H9 (cell line): ENCODE results near the gene ANKRD36B. TPM values are rescaled to one million over a fixed set of nuclear protein-coding genes. Genes with fewer than 3 reads are reported as not detected.
"Not testable (repeated sequence)": the region's sequence is repeated elsewhere in the genome, so short reads cannot be mapped to it uniquely, and the experiment has no call there.

ENCODE experiments used
- DNase-seq: peaks from one replicate; pipeline ENCODE4 v3.0.0-alpha.2; 2017
- H2AFZ ChIP-seq: one replicate; pipeline ENCODE4 v1.6.1; 2013; ENCODE audit warnings: mild to moderate bottlenecking, low read length, control low read depth, moderate library complexity
- H2AK5ac ChIP-seq: 2 replicates; pipeline ENCODE4 v1.6.1; 2013; ENCODE audit warnings: low read length, control low read depth, mixed read lengths; ENCODE audit not compliant: insufficient read length
- H2BK120ac ChIP-seq: one replicate; pipeline ENCODE4 v1.6.1; 2013; ENCODE audit warnings: low read depth, mild to moderate bottlenecking, low read length, control low read depth, inconsistent platforms; ENCODE audit not compliant: poor library complexity, severe bottlenecking
- H2BK12ac ChIP-seq: 2 replicates; pipeline ENCODE4 v1.6.1; 2013; ENCODE audit warnings: low read length, control low read depth, mixed read lengths, low read depth; ENCODE audit not compliant: insufficient read length
- H2BK15ac ChIP-seq: 2 replicates; pipeline ENCODE4 v1.6.1; 2013; ENCODE audit warnings: low read depth, low read length, control low read depth
- H2BK20ac ChIP-seq: one replicate; pipeline ENCODE4 v1.6.1; 2013; ENCODE audit warnings: low read depth, mild to moderate bottlenecking, low read length, control low read depth, inconsistent platforms; ENCODE audit not compliant: poor library complexity, severe bottlenecking
- H2BK5ac ChIP-seq: 2 replicates; pipeline ENCODE4 v1.6.1; 2013; ENCODE audit warnings: low read length, control low read depth, mixed read lengths; ENCODE audit not compliant: insufficient read length
- H3K14ac ChIP-seq: 2 replicates; pipeline ENCODE4 v1.6.1; 2013; ENCODE audit warnings: low read length, control low read depth; ENCODE audit not compliant: insufficient read depth
- H3K18ac ChIP-seq: 2 replicates; pipeline ENCODE4 v1.6.1; 2013; ENCODE audit warnings: low read depth, mild to moderate bottlenecking, mixed read lengths, low read length, control low read depth; ENCODE audit not compliant: insufficient read length
- H3K23ac ChIP-seq: 2 replicates; pipeline ENCODE4 v1.6.1; 2013; ENCODE audit warnings: low read length, control low read depth, mixed read lengths, low read depth; ENCODE audit not compliant: insufficient read length
- H3K23me2 ChIP-seq: 2 replicates; pipeline ENCODE4 v1.6.1; 2013; ENCODE audit warnings: low read depth, mild to moderate bottlenecking, mixed read lengths, low read length, control low read depth; ENCODE audit not compliant: insufficient read length, poor library complexity, severe bottlenecking
- H3K27ac ChIP-seq: 2 replicates; pipeline ENCODE4 v1.5.1; 2013; ENCODE audit warnings: low read length, control low read depth, mixed read lengths, low read depth; ENCODE audit not compliant: insufficient read length
- H3K27me3 ChIP-seq: 2 replicates; pipeline ENCODE4 v1.6.1; 2013; ENCODE audit warnings: low read length, control low read depth, inconsistent platforms; ENCODE audit not compliant: insufficient read depth
- H3K4ac ChIP-seq: 2 replicates; pipeline ENCODE4 v1.6.1; 2013; ENCODE audit warnings: low read depth, mild to moderate bottlenecking, control low read depth, inconsistent platforms, low read length, moderate library complexity
- H3K4me1 ChIP-seq: 2 replicates; pipeline ENCODE4 v1.6.1; 2013; ENCODE audit warnings: low read length, control low read depth, inconsistent platforms; ENCODE audit not compliant: insufficient read depth
- H3K4me2 ChIP-seq: 2 replicates; pipeline ENCODE4 v1.6.1; 2013; ENCODE audit warnings: low read length, control low read depth, mixed read lengths; ENCODE audit not compliant: insufficient read length, insufficient read depth
- H3K56ac ChIP-seq: 2 replicates; pipeline ENCODE4 v1.6.1; 2013; ENCODE audit warnings: low read depth, mild to moderate bottlenecking, mixed read lengths, low read length, control low read depth; ENCODE audit not compliant: insufficient read length
- H3K79me1 ChIP-seq: 2 replicates; pipeline ENCODE4 v1.6.1; 2013; ENCODE audit warnings: low read depth, mild to moderate bottlenecking, moderate library complexity, low read length, control low read depth, inconsistent platforms; ENCODE audit not compliant: insufficient read depth, poor library complexity, severe bottlenecking
- H3K79me2 ChIP-seq: 2 replicates; pipeline ENCODE4 v1.6.1; 2013; ENCODE audit warnings: low read length, control low read depth, inconsistent platforms; ENCODE audit not compliant: insufficient read depth
- H3K9ac ChIP-seq: 2 replicates; pipeline ENCODE4 v1.6.1; 2013; ENCODE audit warnings: low read length, control low read depth, mixed read lengths; ENCODE audit not compliant: insufficient read length; ENCODE audit errors: extremely low read depth
- H3K9me3 ChIP-seq: one replicate; pipeline ENCODE4 v1.6.1; 2013; ENCODE audit warnings: low read depth, low read length, inconsistent platforms; ENCODE audit not compliant: control insufficient read depth
- H3T11ph ChIP-seq: one replicate; pipeline ENCODE4 v1.6.1; 2013; ENCODE audit warnings: mild to moderate bottlenecking, low read length, control low read depth, inconsistent platforms
- H4K20me1 ChIP-seq: one replicate; pipeline ENCODE4 v1.6.1; 2013; ENCODE audit not compliant: control insufficient read depth, insufficient read length, insufficient read depth
- H4K5ac ChIP-seq: 2 replicates; pipeline ENCODE4 v1.6.1; 2013; ENCODE audit warnings: low read depth, mild to moderate bottlenecking, mixed read lengths, low read length, control low read depth; ENCODE audit not compliant: insufficient read length
- H4K8ac ChIP-seq: replicated peaks from 2 replicates; pipeline ENCODE4 v1.6.1; 2013; ENCODE audit warnings: low read length, control low read depth, mixed read lengths, low read depth; ENCODE audit not compliant: insufficient read length
- H4K91ac ChIP-seq: 2 replicates; pipeline ENCODE4 v1.6.1; 2013; ENCODE audit warnings: low read depth, mild to moderate bottlenecking, moderate library complexity, mixed read lengths, low read length, control low read depth; ENCODE audit not compliant: insufficient read length
- H3K27ac Mint-ChIP-seq, 3 experiments: 2 replicates in 2 of 3; 3 replicates in 1 of 3; pipeline ENCODE4 v1.8.0; 2020 to 2021; ENCODE audit warnings: mixed read lengths in 3 of 3, mild to moderate bottlenecking in 1 of 3, moderate library complexity in 1 of 3
- H3K27me3 Mint-ChIP-seq: 2 replicates; pipeline ENCODE4 v1.8.0; 2021; ENCODE audit warnings: low read depth, mild to moderate bottlenecking, moderate library complexity, mixed read lengths
- H3K36me3 Mint-ChIP-seq, 3 experiments: 2 replicates in 2 of 3; 3 replicates in 1 of 3; pipeline ENCODE4 v1.8.0; 2020 to 2021; ENCODE audit warnings: low read depth in 3 of 3, mixed read lengths in 3 of 3; ENCODE audit not compliant: insufficient read depth in 1 of 3
- H3K4me1 Mint-ChIP-seq, 2 experiments: 2 replicates each; pipeline ENCODE4 v1.8.0; 2020; ENCODE audit warnings: mixed read lengths in 2 of 2
- H3K4me3 Mint-ChIP-seq, 2 experiments: 2 replicates in 1 of 2; 3 replicates in 1 of 2; pipeline ENCODE4 v1.8.0; 2020 to 2021; ENCODE audit warnings: mild to moderate bottlenecking in 2 of 2, mixed read lengths in 2 of 2, moderate library complexity in 1 of 2
- H3K9me3 Mint-ChIP-seq, 2 experiments: 2 replicates in 1 of 2; 3 replicates in 1 of 2; pipeline ENCODE4 v1.8.0; 2020; ENCODE audit warnings: mild to moderate bottlenecking in 2 of 2, mixed read lengths in 2 of 2, moderate library complexity in 1 of 2
- WGBS: extraction: QIAGEN DNeasy Blood & Tissue Kit; methylation state at CpG from one replicate; pipeline ENCODE4 v1.1.7; 2013; ENCODE audit warnings: missing lambda C conversion rate, low lambda C conversion rate, mixed read lengths; ENCODE audit not compliant: insufficient read length; ENCODE audit errors: extremely low coverage; 5-methylcytosine and 5-hydroxymethylcytosine counted together
- total RNA-seq: library from RNA; stranded (reverse); gene quantifications from 2 replicates; pipeline ENCODE4 v1.2.1, GENCODE V29; 2021

The ANKRD36B gene
- total RNA-seq, 1 experiment from 2014 or later, result 7.6 TPM

GRCh38 chr2:97550498-97550897 lies 39.2 kb downstream of the ANKRD36B start:
- H3K9ac ChIP-seq, H3K4ac ChIP-seq, H3K27ac Mint-ChIP-seq, H3K14ac ChIP-seq, H2BK20ac ChIP-seq, H2BK120ac ChIP-seq, H3K23me2 ChIP-seq, H3K9me3 ChIP-seq, H4K8ac ChIP-seq, H3K56ac ChIP-seq, H3K27me3 Mint-ChIP-seq, H3T11ph ChIP-seq, H3K4me1 Mint-ChIP-seq, H3K4me2 ChIP-seq, H3K23ac ChIP-seq, H2AK5ac ChIP-seq, H3K4me1 ChIP-seq, H3K4me3 Mint-ChIP-seq, H2AFZ ChIP-seq, H3K18ac ChIP-seq, DNase-seq, H3K27ac ChIP-seq, H3K27me3 ChIP-seq, H4K91ac ChIP-seq, H2BK15ac ChIP-seq, H2BK12ac ChIP-seq, H4K20me1 ChIP-seq, H3K79me1 ChIP-seq, H4K5ac ChIP-seq, H3K9me3 Mint-ChIP-seq, H2BK5ac ChIP-seq, H3K79me2 ChIP-seq: not testable (repeated sequence)
- H3K36me3 Mint-ChIP-seq, result peaks cover 0 to 27% (median 22%) of the 10 kb centered on the region in 3 experiments; a peak in 5 of 7 replicates
- WGBS, result no CpG with 5 or more reads among the region's 1 CpG

- not testable (repeated sequence) for H2BK20ac ChIP-seq, H2BK5ac ChIP-seq
- WGBS, result no CpG with 5 or more reads among the region's 5 CpGs
These were observed 40.6 kb downstream of the ANKRD36B start for GRCh38 chr2:97549058-97549457.

More at GRCh38 chr2:97549058-97549457, 40.6 kb downstream of the ANKRD36B start:
- peaks cover 0 to 21% (median 15%) of the 10 kb centered on the region in 3 experiments; a peak in 5 of 7 replicates for H3K36me3 Mint-ChIP-seq
- not testable (repeated sequence) for H3K23ac ChIP-seq, H3K9ac ChIP-seq, H3K79me1 ChIP-seq, H2BK12ac ChIP-seq, H2AFZ ChIP-seq, H3K79me2 ChIP-seq, H3K56ac ChIP-seq, H3K9me3 ChIP-seq, DNase-seq, H3K4me2 ChIP-seq, H2BK15ac ChIP-seq, H4K91ac ChIP-seq, H3K14ac ChIP-seq, H3K9me3 Mint-ChIP-seq, H3K27me3 ChIP-seq, H2BK120ac ChIP-seq, H3K27ac ChIP-seq, H3K23me2 ChIP-seq, H3T11ph ChIP-seq, H3K4me1 Mint-ChIP-seq, H3K4ac ChIP-seq, H3K27ac Mint-ChIP-seq, H3K4me3 Mint-ChIP-seq, H2AK5ac ChIP-seq, H4K5ac ChIP-seq, H4K20me1 ChIP-seq, H3K27me3 Mint-ChIP-seq, H3K18ac ChIP-seq, H3K4me1 ChIP-seq, H4K8ac ChIP-seq
